ENCODE results near the gene VDR.

Gene VDR

DNA sequence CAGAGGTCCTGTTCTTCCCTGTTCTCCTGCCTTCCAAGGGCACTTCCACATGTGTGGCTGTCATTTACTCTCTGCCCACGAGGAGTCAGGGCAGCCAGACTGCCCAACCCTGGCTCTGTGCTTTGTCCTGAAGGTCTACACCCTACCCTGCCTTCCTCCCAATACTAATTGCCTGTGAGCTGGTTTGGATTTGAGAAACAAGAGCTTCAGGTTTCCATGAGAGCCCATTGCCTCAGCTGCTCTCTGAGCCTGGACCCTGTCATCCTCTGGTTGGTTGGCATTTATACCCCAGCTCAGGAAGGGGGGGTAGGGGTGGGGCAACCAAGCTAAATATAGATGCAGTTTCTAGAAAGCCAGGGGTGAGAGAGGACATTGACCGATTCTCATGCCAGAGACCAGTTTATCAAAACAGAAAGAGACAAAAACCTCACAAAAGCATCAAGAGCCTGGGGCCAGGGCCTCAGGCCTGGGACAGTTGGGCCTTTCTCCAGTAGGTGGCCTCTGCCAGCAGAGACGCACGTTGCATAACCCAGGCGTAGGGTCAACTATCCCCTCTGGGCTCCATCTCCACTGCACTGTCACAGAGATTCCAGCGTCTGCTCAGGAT is 34.5 kb downstream of the VDR start:
- FAIRE-seq (no peak), DNase-seq (ENCODE audit: low spot score) (peak; percentile 23)

- no peak for FAIRE-seq
- DNase-seq (ENCODE audit: low spot score), result no peak
Observed at GRCh38 chr12:47868552-47869031, 36.2 kb downstream of the VDR start.

- FAIRE-seq (no peak), DNase-seq (ENCODE audit: low spot score) (no peak)
Observed at GRCh38 chr12:47868041-47868440, 36.8 kb downstream of the VDR start.

DNA sequence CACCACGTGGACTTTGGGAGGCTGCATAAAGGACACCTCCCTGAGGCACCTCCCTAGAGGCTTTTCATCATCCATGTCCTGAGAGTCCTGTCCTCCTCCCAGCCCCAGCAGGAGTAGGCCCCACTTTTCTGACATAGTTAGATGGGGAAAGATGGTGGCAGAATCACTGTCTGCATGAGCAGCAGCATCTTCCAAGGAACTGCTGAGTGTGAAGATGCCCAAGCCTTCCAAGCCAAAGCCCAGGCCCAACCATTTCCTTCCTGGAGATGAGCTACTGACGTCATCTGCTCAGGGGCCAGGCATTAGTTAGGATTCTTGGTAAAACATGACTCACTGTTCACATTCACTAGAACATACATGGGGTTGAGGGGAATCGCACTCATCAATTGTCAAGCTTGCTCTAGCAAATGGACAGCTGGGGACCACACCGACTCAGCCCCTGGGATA is 37.3 kb downstream of the VDR start:
- DNase-seq (ENCODE audit: low spot score) (peak; percentile 41), FAIRE-seq (no peak)

GRCh38 chr12:47864646-47865235 is 40.1 kb downstream of the VDR start:
- FAIRE-seq, result no peak
- no peak for DNase-seq (ENCODE audit: low spot score)

- no peak for FAIRE-seq
- DNase-seq (ENCODE audit: low spot score), result no peak
Observed at GRCh38 chr12:47863985-47864384, 40.8 kb downstream of the VDR start.

- no peak for DNase-seq (ENCODE audit: low spot score)
- no peak for FAIRE-seq
Observed at GRCh38 chr12:47863467-47863866, 41.3 kb downstream of the VDR start.

DNA sequence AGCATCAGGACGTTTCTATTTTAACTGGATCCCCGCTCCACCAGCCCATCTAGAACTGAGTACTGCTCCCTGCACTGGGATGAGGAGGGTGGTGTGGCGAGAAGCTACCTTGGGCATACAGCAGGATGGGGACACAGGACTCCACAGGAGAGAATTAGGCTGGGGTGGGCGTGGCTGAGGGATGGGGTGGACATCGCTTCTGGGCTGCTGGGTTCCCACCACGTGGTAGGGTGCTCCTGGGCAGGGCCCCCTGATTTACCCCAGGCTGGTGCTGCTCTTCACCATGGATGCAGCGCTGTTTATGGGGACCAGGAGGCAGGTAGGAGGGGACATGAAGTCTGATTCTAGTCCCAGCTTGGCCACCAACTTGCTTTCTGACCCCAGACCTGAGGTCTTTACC is 41.9 kb downstream of the VDR start:
- no peak for FAIRE-seq
- DNase-seq (ENCODE audit: low spot score), result no peak

DNA sequence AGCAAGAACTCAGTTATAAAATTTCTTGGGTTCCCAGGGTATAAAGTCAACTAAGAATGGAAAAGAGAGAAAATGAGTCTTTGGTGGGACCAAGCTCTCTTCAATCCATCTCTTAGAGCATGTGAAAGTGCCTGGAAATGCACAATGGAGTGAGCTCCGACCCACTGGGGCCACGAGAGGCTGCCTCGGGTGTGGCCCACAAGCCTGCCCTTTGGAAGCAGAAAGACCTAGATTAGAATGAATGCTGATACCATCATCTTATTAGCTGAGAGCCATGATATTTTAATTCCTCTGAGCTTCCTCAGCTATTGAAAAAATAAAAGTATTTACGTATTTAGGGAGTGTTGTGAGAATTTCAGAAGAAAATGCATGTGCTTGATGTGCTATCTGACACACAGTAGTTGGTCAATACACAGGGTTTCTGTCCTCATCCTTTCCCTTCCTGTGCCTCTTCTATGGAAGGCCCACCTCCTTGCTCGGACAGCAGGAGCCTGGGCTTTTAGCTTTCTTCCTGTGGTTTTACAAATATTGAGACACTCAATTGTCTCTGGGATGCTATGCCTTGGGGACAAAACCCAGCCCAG is 42.5 kb downstream of the VDR start:
- no peak for FAIRE-seq
- DNase-seq (ENCODE audit: low spot score), result no peak

DNA sequence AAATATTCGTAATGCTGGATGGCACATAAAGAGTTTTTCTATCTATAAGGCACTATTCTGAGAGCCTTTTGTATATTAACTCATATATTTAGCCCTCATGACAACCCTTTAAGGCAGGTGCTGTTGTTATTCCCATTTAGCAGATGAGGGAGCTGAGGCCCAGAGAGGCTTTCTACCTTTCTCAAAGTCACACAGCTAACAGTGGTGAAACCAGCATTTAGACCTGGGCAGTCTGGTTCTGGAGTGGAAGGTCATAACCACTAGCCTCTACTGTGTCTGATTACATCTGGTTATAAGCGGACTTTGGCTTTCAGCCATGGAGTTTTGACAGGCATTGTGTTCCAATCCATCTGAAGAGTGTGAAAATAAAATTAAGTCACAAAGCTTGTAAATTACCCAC is 43.9 kb downstream of the VDR start:
- FAIRE-seq (no peak), DNase-seq (ENCODE audit: low spot score) (no peak)

- no peak for FAIRE-seq
Observed at GRCh38 chr12:47860279-47860841, 44.4 kb downstream of the VDR start.

GRCh38 chr12:47858511-47859266 is 46.1 kb downstream of the VDR start:
- no peak for FAIRE-seq

More at GRCh38 chr12:47860279-47860841, 44.4 kb downstream of the VDR start:
- DNase-seq (ENCODE audit: low spot score), result no peak

GRCh38 chr12:47856721-47857575 is 47.8 kb downstream of the VDR start:
- FAIRE-seq (no peak), DNase-seq (ENCODE audit: low spot score) (no peak)

More at GRCh38 chr12:47858511-47859266, 46.1 kb downstream of the VDR start:
- no peak for DNase-seq (ENCODE audit: low spot score)

DNA sequence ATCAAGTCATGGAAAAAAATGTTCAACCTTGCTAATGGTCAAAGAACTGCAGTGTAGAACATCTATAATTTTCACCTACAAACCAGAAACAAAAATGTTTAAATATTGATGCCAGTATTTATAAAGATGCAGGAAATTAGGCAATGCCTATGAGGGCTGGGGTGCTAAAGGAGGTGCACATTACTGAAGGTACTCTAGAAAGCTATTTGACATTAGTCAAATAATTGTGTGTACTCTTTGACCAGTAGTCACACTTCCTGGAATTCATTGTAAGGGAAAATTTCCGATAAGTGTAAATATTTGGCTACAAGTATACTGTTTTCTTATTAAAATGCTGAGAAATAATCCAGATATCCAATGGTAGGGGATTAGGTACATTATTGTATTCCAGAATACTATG is 48.7 kb downstream of the VDR start:
- DNase-seq (ENCODE audit: low spot score), result no peak
- FAIRE-seq, result no peak

GRCh38 chr12:47855502-47855901 is 49.3 kb downstream of the VDR start:
- DNase-seq (ENCODE audit: low spot score) (no peak), FAIRE-seq (no peak)

GRCh38 chr12:47854531-47854930 is 50.3 kb downstream of the VDR start:
- DNase-seq (ENCODE audit: low spot score), result no peak
- FAIRE-seq, result no peak

GRCh38 chr12:47852096-47852571 is 52.7 kb downstream of the VDR start:
- DNase-seq (ENCODE audit: low spot score) (no peak), FAIRE-seq (no peak)

GRCh38 chr12:47851303-47851952 is 53.4 kb downstream of the VDR start:
- DNase-seq (ENCODE audit: low spot score), result no peak
- peak; percentile 27 for FAIRE-seq

- no peak for DNase-seq (ENCODE audit: low spot score)
- FAIRE-seq, result no peak
Observed at GRCh38 chr12:47850153-47851084, 54.4 kb downstream of the VDR start.
